B cell (primary cell): ENCODE data around the gene GHR.
"Not testable (repeated sequence)": the region's sequence is repeated elsewhere in the genome, so short reads cannot be mapped to it uniquely, and the experiment has no call there.

Experiments
- EZH2 ChIP-seq: IDR thresholded peaks from 2 replicates; pipeline ENCODE4 v1.6.1; 2012; ENCODE audit warnings: borderline replicate concordance, low read depth, mild to moderate bottlenecking, moderate library complexity, low read length; ENCODE audit not compliant: insufficient read depth, poor library complexity, severe bottlenecking
- TF ChIP-seq, protein P1 (sequence below): fragments of 200-600 bp; IDR thresholded peaks from one replicate; pipeline ENCODE4 v1.8.0; 2022; ENCODE audit warnings: antibody characterized with exemption, mild to moderate bottlenecking

DNA sequence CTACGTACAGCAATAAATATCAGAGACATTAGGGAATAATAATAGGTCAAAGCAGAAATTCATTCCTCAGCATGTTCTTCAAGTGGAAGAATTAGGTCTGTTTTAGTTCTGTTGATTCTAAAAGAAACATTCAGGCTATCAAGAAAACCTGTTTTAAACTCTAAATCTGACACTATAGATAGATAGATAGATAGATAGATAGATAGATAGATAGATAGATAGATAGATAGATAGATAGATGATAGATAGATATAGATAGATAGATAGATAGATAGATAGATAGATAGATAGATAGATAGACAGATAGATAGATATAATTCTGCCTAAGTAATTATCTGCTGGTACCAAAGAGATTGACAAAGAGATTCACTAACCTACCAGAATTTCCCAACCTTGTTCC lies 155.7 kb downstream of the GHR start:
- TF ChIP-seq, protein P1, sequence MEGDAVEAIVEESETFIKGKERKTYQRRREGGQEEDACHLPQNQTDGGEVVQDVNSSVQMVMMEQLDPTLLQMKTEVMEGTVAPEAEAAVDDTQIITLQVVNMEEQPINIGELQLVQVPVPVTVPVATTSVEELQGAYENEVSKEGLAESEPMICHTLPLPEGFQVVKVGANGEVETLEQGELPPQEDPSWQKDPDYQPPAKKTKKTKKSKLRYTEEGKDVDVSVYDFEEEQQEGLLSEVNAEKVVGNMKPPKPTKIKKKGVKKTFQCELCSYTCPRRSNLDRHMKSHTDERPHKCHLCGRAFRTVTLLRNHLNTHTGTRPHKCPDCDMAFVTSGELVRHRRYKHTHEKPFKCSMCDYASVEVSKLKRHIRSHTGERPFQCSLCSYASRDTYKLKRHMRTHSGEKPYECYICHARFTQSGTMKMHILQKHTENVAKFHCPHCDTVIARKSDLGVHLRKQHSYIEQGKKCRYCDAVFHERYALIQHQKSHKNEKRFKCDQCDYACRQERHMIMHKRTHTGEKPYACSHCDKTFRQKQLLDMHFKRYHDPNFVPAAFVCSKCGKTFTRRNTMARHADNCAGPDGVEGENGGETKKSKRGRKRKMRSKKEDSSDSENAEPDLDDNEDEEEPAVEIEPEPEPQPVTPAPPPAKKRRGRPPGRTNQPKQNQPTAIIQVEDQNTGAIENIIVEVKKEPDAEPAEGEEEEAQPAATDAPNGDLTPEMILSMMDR, result not testable (repeated sequence)
- not testable (repeated sequence) for TF ChIP-seq EZH2
